NOMO-1 treated with DMSO at 0.1 percent for 48 hours (cell line): ENCODE measurements around the gene PCSK2.

Experiments
- DNase-seq: peaks from one replicate; lab custom pipeline; 2025; ENCODE audit not compliant: unreplicated experiment; lab: John Stamatoyannopoulos, UW

The PCSK2 gene

DNA sequence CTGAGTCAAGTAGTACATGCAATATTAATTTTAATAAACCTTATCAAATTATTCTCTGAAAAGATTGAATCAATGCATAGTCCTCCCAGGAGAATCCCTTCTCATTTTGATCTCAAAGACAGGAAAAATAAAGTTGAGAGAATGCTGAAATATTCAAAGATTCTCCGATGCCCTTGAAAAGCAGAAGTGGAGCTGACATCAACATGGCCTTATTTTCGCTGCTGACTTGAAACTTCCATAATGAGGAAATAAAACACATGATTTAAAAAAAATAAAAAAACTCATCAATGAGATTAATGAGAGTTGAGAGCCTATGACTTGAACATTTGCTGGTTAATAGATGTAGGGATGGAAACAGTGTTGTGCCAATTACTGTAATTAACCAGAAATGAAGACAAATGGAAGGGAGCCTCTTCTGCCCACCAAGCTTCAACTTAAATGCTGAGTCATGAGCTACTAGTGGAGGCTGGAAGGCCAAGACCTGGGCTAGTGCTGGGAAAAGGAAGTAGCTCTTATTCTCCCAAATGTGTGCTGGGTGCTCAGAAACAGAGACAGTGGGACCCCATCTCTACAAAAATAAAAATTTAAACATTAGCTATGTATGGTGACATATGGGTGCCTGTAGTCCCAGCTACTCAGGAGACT, 164.4 kb downstream of the PCSK2 start:
- peak; percentile 40 for DNase-seq

DNA sequence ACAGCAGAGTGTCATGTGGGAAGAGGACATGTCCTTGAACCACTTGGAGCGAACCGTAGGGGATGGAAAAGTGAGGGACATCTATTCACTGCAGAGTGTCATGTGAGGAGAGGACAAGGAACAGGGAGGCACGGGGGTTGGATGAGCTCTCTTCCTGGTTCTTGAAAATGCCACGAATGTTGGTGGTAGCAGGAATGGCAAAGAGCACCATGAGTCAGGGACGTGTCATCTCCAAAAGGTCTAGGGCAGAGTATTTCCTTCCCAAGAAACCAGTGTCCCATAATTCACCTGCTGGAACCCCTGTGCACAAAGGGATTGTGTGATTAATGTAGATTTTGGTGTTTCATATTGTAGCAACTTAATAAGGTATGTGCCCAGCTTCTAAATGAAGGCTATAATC, 167.6 kb downstream of the PCSK2 start:
- DNase-seq, result no peak

DNA sequence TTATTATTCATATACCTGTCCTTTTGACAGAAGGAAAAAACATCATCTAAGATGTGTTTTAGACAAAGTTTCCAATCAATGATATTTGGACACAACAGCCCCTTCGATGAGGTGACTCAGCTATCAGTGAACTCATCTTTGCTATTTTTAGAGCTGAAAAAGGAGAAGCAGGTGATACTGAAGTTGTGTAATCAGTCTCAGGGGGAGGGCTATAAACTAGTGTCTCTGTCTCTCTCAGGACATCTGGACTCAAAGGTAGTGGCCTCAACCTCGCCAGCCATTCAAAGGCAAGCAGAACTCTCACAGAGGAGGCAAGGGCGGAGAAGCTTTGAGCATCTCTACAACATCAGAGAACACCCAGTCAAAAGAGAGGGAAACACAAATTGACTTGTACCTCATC, 168.9 kb downstream of the PCSK2 start:
- peak; percentile 0 for DNase-seq

GRCh38 chr20:17399303-17399985, 172.6 kb downstream of the PCSK2 start:
- no peak for DNase-seq

GRCh38 chr20:17403461-17403860, 176.6 kb downstream of the PCSK2 start:
- DNase-seq, result no peak

GRCh38 chr20:17406051-17406590, 179.3 kb downstream of the PCSK2 start:
- DNase-seq, result no peak

DNA sequence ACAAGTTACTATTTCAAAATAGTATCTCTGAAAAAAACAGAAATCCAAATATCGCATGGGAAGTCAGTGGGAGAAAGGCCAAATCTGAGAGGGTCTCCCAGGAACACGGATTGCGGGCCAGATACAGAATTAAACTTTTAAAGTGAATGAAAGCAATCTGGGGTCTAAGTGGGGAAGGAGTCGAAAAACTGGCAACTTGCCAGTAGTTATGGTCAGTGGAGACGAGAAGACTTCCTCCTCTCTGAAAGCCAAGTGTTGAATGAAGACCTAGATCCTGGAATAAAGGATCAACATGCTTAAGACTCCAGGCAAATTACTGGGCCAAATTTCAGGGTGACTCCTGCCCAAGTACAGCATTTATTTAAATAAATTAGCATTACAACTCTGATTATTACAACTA, 180.7 kb downstream of the PCSK2 start:
- no peak for DNase-seq

DNA sequence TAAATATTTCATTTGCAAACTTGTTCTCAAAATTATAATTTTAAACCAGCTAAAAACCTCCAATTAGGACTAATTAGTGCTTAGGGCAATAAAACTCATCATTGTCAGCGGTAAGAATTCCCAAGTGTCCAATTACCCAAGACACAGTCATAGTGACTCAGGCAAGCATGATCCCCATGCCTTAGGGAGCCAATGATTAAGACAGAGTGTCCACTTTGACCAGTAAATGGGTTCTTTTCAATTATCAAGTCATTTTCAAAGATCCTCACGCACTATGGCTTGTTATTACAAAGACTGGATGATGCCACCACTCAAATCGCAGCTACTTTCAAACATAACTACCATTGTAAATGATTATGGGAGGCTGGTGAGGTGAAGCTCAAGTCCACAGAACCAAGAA, 190.4 kb downstream of the PCSK2 start:
- no peak for DNase-seq

DNA sequence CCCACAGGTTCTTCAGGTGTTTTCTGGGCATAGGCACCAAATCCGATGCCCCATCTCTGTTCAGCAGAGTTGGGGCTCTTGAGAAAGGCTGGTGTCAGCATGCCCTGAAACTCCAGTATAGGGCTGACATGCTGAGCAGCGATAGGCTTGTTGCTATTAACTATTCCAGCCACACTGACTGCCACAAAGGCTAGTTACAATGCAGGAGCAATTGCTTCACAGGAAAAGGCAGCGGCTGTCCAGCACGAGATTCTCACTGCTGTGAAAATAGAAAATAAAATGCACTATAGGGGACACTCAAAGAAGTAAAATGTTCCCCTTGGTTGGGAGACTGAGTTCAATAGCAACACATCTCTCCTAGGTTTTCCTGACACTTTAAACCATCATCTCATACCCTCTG, 191.9 kb downstream of the PCSK2 start:
- DNase-seq, result no peak

GRCh38 chr20:17419479-17420041, 192.7 kb downstream of the PCSK2 start:
- no peak for DNase-seq

DNA sequence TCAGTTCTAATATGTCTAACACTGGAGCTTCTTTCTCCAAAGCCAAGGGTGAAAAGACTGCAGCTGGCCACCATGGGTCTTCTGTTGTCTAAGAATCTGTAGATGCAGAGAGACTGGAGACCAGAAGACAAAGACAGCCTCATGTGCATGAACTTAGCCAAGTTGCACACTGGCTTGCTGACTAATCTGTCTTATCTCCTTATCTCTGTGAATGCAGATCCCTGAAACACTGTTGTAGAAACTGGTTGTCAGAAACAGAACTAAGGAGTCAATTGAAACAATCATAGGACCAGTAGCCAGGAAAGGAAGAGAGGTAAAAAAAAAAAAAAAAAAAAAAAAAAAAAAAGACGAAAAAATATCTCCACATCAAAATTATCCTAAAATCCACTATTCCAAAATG, 194.7 kb downstream of the PCSK2 start:
- no peak for DNase-seq

DNA sequence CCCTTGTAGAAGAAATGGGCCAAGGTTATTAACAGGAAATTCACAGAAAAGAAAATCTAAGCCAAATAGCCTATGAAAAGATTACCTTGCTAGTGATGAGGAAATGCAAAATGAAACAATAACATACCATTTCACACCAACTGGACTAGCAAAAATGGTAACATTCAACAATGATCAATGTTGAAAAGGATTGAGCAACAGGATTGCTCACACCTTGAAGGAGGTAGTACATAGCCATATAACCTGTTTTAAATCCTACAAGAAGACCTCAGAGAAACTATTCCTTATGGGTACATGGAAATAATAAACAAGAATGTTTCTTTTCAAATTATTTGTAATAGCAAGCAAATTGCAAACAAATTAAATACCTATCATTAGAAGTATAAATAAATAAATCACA, 196.9 kb downstream of the PCSK2 start:
- DNase-seq, result no peak

GRCh38 chr20:17427638-17428037, 200.8 kb downstream of the PCSK2 start:
- no peak for DNase-seq

- DNase-seq, result no peak
Observed at GRCh38 chr20:17430125-17430950, 203.5 kb downstream of the PCSK2 start.

- no peak for DNase-seq
Observed at GRCh38 chr20:17431621-17432364, 205.0 kb downstream of the PCSK2 start.

DNA sequence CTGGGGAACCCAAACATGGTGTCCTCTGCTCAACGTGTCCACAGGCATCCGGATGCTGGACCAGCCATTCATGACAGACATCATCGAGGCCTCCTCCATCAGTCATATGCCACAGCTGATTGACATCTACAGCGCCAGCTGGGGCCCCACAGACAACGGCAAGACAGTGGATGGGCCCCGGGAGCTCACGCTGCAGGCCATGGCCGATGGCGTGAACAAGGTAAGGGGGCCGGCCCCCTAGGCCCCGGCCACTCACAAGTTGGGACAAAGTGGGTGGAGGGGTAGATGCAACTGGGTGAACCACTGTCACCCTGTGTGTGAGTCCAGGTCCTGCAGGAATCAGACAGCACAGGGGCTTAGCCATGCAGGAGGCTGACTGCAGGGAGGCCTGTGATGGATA, 209.8 kb downstream of the PCSK2 start:
- no peak for DNase-seq

GRCh38 chr20:17437251-17437650, 210.4 kb downstream of the PCSK2 start:
- no peak for DNase-seq

- DNase-seq, result no peak
Observed at GRCh38 chr20:17438436-17439039, 211.7 kb downstream of the PCSK2 start.

DNA sequence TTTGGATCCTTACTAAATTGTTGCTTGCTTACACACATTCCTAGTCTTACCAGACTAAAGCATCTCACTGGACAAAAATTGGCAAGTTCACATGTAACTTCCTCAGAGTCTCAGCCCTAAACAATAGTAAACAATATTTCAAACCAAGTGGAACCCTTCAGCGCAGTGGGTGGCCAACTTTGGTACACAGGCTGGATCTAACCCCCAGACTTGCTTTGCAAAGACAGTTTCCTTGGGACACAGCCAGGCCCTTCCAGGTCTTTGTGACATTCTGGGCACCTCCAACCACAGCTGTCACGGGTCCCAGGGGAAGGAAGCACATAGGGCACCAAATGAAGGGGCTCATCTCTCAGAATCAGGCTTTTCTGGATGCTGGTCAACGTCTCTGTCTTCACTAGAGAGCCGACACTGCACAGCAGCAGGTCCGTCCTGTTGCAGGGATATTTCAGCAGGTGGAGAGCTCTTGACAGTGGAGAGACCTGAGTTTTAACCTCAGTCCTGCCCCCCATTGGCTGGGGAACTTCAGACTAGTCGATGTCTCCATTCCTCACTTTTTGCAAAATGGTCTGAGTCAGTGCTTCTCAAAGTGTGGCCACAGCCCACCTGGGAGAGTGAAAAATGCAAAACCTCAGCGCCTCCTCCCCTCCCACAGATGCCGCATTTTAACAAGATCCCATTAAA, 212.9 kb downstream of the PCSK2 start:
- no peak for DNase-seq

- DNase-seq, result no peak
Observed at GRCh38 chr20:17441745-17442144, 214.9 kb downstream of the PCSK2 start.
